Keratinocyte (primary cell): Measurements from ENCODE around the gene IHH. TPM values are rescaled to one million over a fixed set of nuclear protein-coding genes. Genes with fewer than 3 reads are reported as not detected.

ENCODE experiments used
- DNase-seq: peaks from one replicate; pipeline ENCODE4 v3.0.0-alpha.2; 2011; ENCODE audit warnings: low read depth, missing footprints, low spot score
- FAIRE-seq: peaks from 2 replicates; lab custom pipeline; 2011; peaks lifted over from hg19 to GRCh38; lab: Jason Lieb, UNC
- H2AFZ ChIP-seq: 2 replicates; pipeline ENCODE4 v1.6.0; 2012; ENCODE audit warnings: low read length, control low read depth, inconsistent platforms; ENCODE audit not compliant: control insufficient read depth
- H3K27ac ChIP-seq: 2 replicates; pipeline ENCODE4 v1.5.1; 2011; ENCODE audit warnings: low read length; ENCODE audit not compliant: control insufficient read depth, insufficient read depth
- H3K27me3 ChIP-seq: 3 replicates; pipeline ENCODE4 v1.6.0; 2011; ENCODE audit warnings: low read length; ENCODE audit not compliant: control insufficient read depth, insufficient read depth; ENCODE audit errors: extremely low read depth
- H3K36me3 ChIP-seq, 2 experiments: 2 replicates in 1 of 2; 3 replicates in 1 of 2; pipeline ENCODE4 v1.5.1; 2011; ENCODE audit warnings: low read length in 2 of 2, mild to moderate bottlenecking in 1 of 2; ENCODE audit not compliant: control insufficient read depth in 2 of 2, insufficient read depth in 2 of 2; ENCODE audit errors: extremely low read depth in 1 of 2
- H3K4me1 ChIP-seq: 3 replicates; pipeline ENCODE4 v1.5.1; 2011; ENCODE audit warnings: low read length; ENCODE audit not compliant: control insufficient read depth, insufficient read depth; ENCODE audit errors: extremely low read depth
- H3K4me2 ChIP-seq: 3 replicates; pipeline ENCODE4 v1.6.0; 2011; ENCODE audit warnings: low read depth, low read length; ENCODE audit not compliant: control insufficient read depth, insufficient read depth; ENCODE audit errors: extremely low read depth
- H3K4me3 ChIP-seq, 3 experiments: fragments of 200-600 bp in 1 of 3; sonication (generic) in 1 of 3; 2 replicates in 2 of 3; 3 replicates in 1 of 3; pipeline ENCODE4 v1.5.1; 2011 to 2016; ENCODE audit warnings: low read length in 3 of 3, mild to moderate bottlenecking in 3 of 3, control low read depth in 2 of 3, inconsistent platforms in 1 of 3, low read depth in 1 of 3, mixed read lengths in 1 of 3, mixed run types in 1 of 3, moderate library complexity in 1 of 3; ENCODE audit not compliant: control insufficient read depth in 2 of 3, insufficient read depth in 2 of 3; ENCODE audit errors: extremely low read depth in 1 of 3
- H3K79me2 ChIP-seq: 2 replicates; pipeline ENCODE4 v1.6.0; 2012; ENCODE audit warnings: low read length; ENCODE audit not compliant: control insufficient read depth, insufficient read depth
- H3K9ac ChIP-seq: 3 replicates; pipeline ENCODE4 v1.6.0; 2011; ENCODE audit warnings: low read length; ENCODE audit not compliant: control insufficient read depth, insufficient read depth; ENCODE audit errors: extremely low read depth
- H3K9me1 ChIP-seq: 3 replicates; pipeline ENCODE4 v1.6.0; 2011; ENCODE audit warnings: low read length; ENCODE audit not compliant: control insufficient read depth, insufficient read depth; ENCODE audit errors: extremely low read depth
- H3K9me3 ChIP-seq: 2 replicates; pipeline ENCODE4 v1.5.1; 2012; ENCODE audit warnings: low read depth, low read length; ENCODE audit not compliant: control insufficient read depth
- H4K20me1 ChIP-seq: 3 replicates; pipeline ENCODE4 v1.6.0; 2011; ENCODE audit warnings: low read length; ENCODE audit not compliant: control insufficient read depth, insufficient read depth; ENCODE audit errors: extremely low read depth
- CTCF ChIP-seq, 3 experiments: IDR thresholded peaks in 1 of 3; conservative IDR thresholded peaks in 1 of 3; optimal IDR thresholded peaks in 1 of 3; 2 replicates in 2 of 3; 3 replicates in 1 of 3; pipeline versions ENCODE3 to v1.5.1; 2011; ENCODE audit warnings: low read length in 3 of 3, mild to moderate bottlenecking in 3 of 3, moderate library complexity in 2 of 3, control low read depth in 1 of 3, inconsistent platforms in 1 of 3; ENCODE audit not compliant: insufficient read depth in 2 of 3; ENCODE audit errors: extremely low read depth in 1 of 3
- EZH2 ChIP-seq: IDR thresholded peaks from one replicate; pipeline ENCODE4 v1.6.1; 2012; ENCODE audit warnings: inconsistent platforms, mild to moderate bottlenecking, low read length, moderate library complexity
- dilution Hi-C: fragments of 300-500 bp; cut with MboI; formaldehyde crosslinking; loops from one replicate; pipeline ENCODE4 v1.7.0; 2020; ENCODE audit warnings: low sequenced_read_pairs; ENCODE audit not compliant: extremely low pct_ligation_motif_present
- polyA plus RNA-seq, 5 experiments: library from polyadenylated mRNA; depleted of rRNA in 3 of 5; stranded (reverse) in 3 of 5; stranded (forward) in 1 of 5; unstranded in 1 of 5; fragments of >200 nt; gene quantifications; 1 replicate in 1 of 5; 2 replicates in 3 of 5; 3 replicates in 1 of 5; pipeline versions ENCODE4 v1.2.1 to v1.2.3, GENCODE V29; 2011 to 2012; ENCODE audit warnings: missing spikeins in 2 of 5, low read depth in 1 of 5, low replicate concordance in 1 of 5

IHH gene
- polyA plus RNA-seq, 1 donor (not counting 4 experiments of a cell fraction or from before 2014, with no cell fraction given), result not detected

DNA sequence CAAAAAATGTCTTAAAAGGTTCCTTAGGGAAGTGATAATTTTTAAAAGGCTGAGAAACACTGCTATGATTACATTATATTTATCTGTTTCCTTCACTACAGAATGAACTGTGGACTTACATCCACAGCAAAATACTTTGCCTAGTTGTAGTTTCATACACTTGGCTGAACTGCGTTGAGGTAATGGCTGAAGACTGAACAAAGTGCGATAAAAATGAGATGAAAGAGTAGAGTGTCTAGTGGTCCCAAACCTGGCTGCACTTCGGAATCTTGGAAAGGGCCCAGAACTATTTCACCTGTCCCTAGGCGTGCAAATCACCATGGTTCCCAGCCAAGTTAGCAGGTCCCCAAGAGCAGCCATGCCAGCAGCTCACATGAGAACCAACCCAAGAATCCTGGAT, 18.2 kb upstream of the IHH start:
- TF ChIP-seq CTCF (optimal IDR thresholded peaks at IDR 0.05 in 1 of 3, IDR thresholded peaks at IDR 0.05 in 1 of 3, conservative IDR thresholded peaks at IDR 0.05 in 1 of 3; ENCODE audit: extremely low read depth in 1 of 3, insufficient read depth in 2 of 3, low read length in 3 of 3) (no peak), EZH2 (no peak)
- H3K9me1 ChIP-seq, result no peaks in the 10 kb centered on the region
- DNase-seq (no peak), FAIRE-seq (no peak)
- no peaks in the 10 kb centered on the region for H3K27me3 ChIP-seq
- H3K36me3 ChIP-seq, result peaks cover 0 to 11% of the 10 kb centered on the region in 2 experiments
- H3K4me3 ChIP-seq, result no peak overlapping the region
- H3K27ac ChIP-seq, result no peak overlapping the region
- dilution Hi-C loops, result no loop called here
- no peaks in the 10 kb centered on the region for H3K9me3 ChIP-seq
- no peak overlapping the region for H2AFZ ChIP-seq
- H3K9ac ChIP-seq, result no peak overlapping the region
- H3K4me1 ChIP-seq, result no peaks in the 10 kb centered on the region
- no peaks in the 10 kb centered on the region for H4K20me1 ChIP-seq
- H3K79me2 ChIP-seq, result no peaks in the 10 kb centered on the region
- H3K4me2 ChIP-seq, result no peak overlapping the region

DNA sequence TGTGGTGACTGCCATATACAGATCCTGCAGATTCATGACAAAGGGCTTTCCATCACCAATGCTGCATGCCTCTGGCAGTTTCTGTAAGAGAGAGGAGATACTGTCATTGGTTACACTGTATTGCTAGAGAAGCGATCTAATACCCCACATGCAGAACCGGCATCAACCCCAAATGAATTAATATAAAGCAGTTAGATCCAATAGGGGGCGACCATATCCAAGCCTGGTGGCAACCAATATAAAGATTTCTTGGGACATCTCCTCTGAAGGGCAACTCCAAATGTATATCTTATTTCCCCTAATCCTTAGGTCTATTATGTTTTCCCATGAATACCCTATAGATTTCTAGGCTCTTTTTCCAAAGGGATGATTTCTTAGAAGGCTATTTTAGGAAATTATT, 17.4 kb upstream of the IHH start:
- Histone ChIP-seq H3K27ac (no peak overlapping the region), H3K79me2 (no peaks in the 10 kb centered on the region), H3K9ac (no peak overlapping the region), H3K9me3 (no peaks in the 10 kb centered on the region), H4K20me1 (no peaks in the 10 kb centered on the region), H3K4me1 (no peaks in the 10 kb centered on the region), H3K27me3 (no peaks in the 10 kb centered on the region), H3K4me2 (no peak overlapping the region), H3K4me3 (no peak overlapping the region), H3K36me3 (peaks cover 0 to 11% of the 10 kb centered on the region in 2 experiments), H2AFZ (no peak overlapping the region), H3K9me1 (no peaks in the 10 kb centered on the region)
- dilution Hi-C loops, result no loop called here
- FAIRE-seq (no peak), DNase-seq (no peak)
- TF ChIP-seq EZH2, result no peak
- no peak for TF ChIP-seq CTCF (optimal IDR thresholded peaks at IDR 0.05 in 1 of 3, IDR thresholded peaks at IDR 0.05 in 1 of 3, conservative IDR thresholded peaks at IDR 0.05 in 1 of 3; ENCODE audit: extremely low read depth in 1 of 3, insufficient read depth in 2 of 3, low read length in 3 of 3)
